Measurements from ENCODE around the gene PTTG2.
"Not testable (repeated sequence)": the region's sequence is repeated elsewhere in the genome, so short reads cannot be mapped to it uniquely, and the experiment has no call there.

The PTTG2 gene

DNA sequence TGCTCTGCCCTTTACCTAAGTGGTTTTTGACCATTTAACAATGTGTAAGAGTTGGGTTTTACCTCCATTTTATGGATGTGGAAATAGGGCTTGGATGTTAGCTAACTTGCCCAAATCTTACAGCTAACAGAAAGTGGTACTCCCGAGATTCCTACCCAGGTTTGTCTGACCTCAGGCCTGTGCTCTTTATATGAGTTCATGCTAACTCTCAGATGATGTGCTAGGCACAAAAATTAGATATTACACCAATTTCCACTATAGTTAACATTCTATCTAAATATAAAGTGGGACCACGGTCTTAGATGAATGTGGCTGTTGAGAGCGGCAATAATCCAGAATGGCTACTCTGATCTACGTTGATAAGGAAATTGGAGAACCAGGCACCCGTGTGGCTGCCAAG lies at the start of gene PTTG2:
Gene PTTG2, plus strand, starts transcription at position 301 of the 400 bp plus-strand sequence. Its CDS starts 37 bp downstream, at position 338.
- H3K27me3 Mint-ChIP-seq = no peaks in the 10 kb centered on the region
- H3K4me3 Mint-ChIP-seq = no peak within 1 kb of the TSS
- H3K4me1 Mint-ChIP-seq = peaks cover 9 to 27% of the 10 kb centered on the region in 2 donors
- H3K9me3 Mint-ChIP-seq = no peaks in the 10 kb centered on the region
- ATAC-seq (replicated peaks) (no peak), DNase-seq (no peak)
- no peak within 1 kb of the TSS for H3K27ac Mint-ChIP-seq
- H3K36me3 Mint-ChIP-seq = peaks cover 0 to 1% of the 10 kb centered on the region in 2 donors

DNA sequence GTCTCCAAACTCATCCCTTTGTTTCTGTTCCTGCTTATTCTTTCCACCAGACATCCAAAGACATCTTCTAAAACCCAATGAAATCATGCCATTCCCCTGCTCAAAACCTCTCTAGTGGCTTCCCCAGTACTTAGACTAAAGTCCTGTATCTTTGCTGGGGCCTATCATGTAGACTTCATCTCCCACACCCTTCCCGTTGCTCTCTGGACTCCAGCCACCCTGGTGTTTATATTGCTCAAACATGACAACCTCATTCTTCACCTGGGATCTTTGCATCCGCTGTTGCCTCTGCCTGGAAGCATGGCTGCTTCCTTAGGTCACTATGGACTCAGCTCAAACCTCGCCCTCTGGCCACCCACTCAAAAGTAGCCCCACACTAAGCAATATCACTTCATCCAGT lies 45.7 kb upstream of the PTTG2 start:
- no peak overlapping the region for H3K27ac Mint-ChIP-seq
- ATAC-seq (replicated peaks) = no peak

DNA sequence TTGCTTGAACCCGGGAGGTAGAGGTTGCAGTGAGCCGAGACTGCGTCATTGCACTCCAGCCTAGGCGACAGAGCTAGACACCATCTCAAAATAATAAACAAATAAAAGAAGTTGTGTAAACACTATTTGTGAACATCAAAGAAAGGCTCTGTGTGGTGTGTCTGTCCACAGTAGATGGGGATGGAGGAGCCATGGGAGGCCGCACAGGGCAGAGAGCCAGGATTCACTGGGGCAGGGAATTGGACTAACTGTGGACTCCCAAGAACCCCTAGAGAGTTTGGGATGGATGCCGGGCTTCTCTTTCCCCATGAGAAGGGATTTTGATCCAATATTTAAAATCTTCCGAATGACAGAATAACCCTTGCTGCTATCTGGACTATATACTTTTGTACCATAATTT lies 42.8 kb upstream of the PTTG2 start:
- Mint-ChIP-seq H3K9me3 (peaks cover 4 to 5% of the 10 kb centered on the region in 2 donors), H3K27me3 (no peaks in the 10 kb centered on the region), H3K4me1 (peaks cover 12 to 22% of the 10 kb centered on the region in 2 donors), H3K4me3 (no peak overlapping the region), H3K27ac (no peak overlapping the region), H3K36me3 (peaks cover 9 to 22% of the 10 kb centered on the region in 2 donors)
- no peak for ATAC-seq (replicated peaks)
- DNase-seq = no peak

More for the DNA sequence above, 45.7 kb upstream of the PTTG2 start:
- no peak for DNase-seq
- Mint-ChIP-seq H3K27me3 (no peaks in the 10 kb centered on the region), H3K36me3 (peaks cover 3 to 11% of the 10 kb centered on the region in 2 donors), H3K4me3 (no peak overlapping the region), H3K9me3 (no peaks in the 10 kb centered on the region), H3K4me1 (peaks cover 9 to 24% of the 10 kb centered on the region in 2 donors)

DNA sequence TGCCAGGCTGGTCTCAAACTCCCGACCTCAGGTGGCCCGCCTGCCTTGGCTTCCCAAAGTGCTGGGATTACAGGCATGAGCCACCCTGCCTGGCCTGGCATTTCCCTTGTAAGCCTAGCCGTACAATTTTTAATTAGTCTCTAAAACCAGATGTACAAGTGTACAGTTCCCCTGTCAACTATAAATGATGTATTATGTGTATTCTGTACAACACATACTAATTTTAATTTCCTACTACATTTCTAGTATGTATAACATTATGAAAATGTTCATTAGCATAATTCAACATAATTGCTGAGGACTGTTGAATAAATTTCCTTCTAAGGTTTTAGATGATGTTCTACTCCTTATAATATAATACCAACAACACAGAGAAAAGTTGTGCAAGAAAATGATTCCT lies 41.5 kb upstream of the PTTG2 start:
- Mint-ChIP-seq H3K9me3 (peaks cover 4 to 5% of the 10 kb centered on the region in 2 donors), H3K36me3 (peaks cover 11 to 31% of the 10 kb centered on the region in 2 donors), H3K27ac (no peak overlapping the region), H3K4me1 (peaks cover 14 to 20% of the 10 kb centered on the region in 2 donors), H3K27me3 (no peaks in the 10 kb centered on the region), H3K4me3 (no peak overlapping the region)
- ATAC-seq (replicated peaks) = no peak
- no peak for DNase-seq

DNA sequence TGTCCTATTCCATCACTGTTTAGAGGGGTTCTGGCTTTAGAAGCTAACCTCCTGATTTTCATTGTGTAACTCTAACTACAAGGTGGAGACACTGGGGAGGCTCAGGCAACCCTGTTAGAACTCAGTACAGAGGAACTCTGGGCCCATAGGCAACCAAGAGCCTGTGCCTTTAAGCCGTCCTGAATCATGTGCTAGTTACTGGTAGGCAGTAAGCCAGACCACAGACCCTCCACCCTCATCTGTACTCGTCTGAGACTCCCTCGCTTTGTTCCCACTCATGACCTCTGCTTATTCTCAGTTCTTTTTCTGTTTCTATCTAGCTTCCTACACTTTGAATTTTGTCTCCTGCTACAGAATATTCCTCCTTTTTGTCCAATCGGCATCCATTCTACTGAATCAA lies 37.9 kb upstream of the PTTG2 start:
- DNase-seq (no peak), ATAC-seq (replicated peaks) (peak; percentile 53 to 73)
- no peak overlapping the region for H3K27ac Mint-ChIP-seq
- no peak overlapping the region for H3K4me3 Mint-ChIP-seq
- H3K27me3 Mint-ChIP-seq = no peaks in the 10 kb centered on the region
- peaks cover 12 to 15% of the 10 kb centered on the region in 2 donors for H3K4me1 Mint-ChIP-seq
- peaks cover 8 to 33% of the 10 kb centered on the region in 2 donors for H3K36me3 Mint-ChIP-seq
- H3K9me3 Mint-ChIP-seq = peaks cover 4 to 5% of the 10 kb centered on the region in 2 donors

DNA sequence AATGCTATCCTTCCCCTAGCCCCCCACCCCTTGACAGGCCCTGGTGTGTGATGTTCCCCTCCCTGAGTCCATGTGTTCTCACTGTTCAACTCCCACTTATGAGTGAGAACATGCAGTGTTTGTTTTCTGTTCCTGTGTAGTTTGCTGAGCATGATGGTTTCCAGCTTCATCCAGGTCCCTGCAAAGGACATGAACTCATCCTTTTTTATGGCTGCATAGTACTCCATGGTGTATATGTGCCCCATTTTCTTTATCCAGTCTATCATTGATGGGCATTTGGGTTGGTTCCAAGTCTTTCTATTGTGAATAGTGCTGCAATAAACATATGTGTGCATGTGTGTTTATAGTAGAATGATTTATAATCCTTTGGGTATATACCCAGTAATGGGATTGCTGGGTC lies 37.1 kb upstream of the PTTG2 start:
- Mint-ChIP-seq H3K4me1 (peaks cover 12 to 15% of the 10 kb centered on the region in 2 donors), H3K36me3 (peaks cover 8 to 33% of the 10 kb centered on the region in 2 donors)
- H3K9me3 Mint-ChIP-seq; H3K4me3 Mint-ChIP-seq; DNase-seq; H3K27ac Mint-ChIP-seq; H3K27me3 Mint-ChIP-seq; ATAC-seq (replicated peaks): not testable (repeated sequence)

DNA sequence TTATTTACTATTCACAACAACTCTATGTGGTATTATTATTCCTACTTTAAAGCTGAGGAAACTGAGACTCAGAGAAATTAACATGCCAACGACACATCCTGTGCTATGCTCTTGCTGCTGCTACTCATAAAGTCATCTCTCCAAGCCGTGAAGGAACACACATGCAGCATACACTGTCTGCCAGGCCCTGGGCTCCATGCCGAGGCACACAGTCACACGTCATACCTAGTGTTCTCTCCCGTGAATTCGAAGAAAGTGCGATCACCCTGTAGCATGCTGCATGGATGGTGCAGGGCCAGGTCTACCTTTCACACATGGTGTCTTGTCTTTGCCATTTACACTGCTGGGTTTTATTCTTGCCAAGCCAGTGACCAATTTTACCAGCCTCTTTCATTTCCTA lies 35.3 kb upstream of the PTTG2 start:
- peaks cover 13 to 38% of the 10 kb centered on the region in 2 donors for H3K36me3 Mint-ChIP-seq
- H3K4me1 Mint-ChIP-seq = peaks cover 12 to 22% of the 10 kb centered on the region in 2 donors
- no peak overlapping the region for H3K4me3 Mint-ChIP-seq
- ATAC-seq (replicated peaks) = no peak
- no peak overlapping the region for H3K27ac Mint-ChIP-seq
- peaks cover 4 to 5% of the 10 kb centered on the region in 2 donors for H3K9me3 Mint-ChIP-seq
- no peak for DNase-seq
- no peaks in the 10 kb centered on the region for H3K27me3 Mint-ChIP-seq

DNA sequence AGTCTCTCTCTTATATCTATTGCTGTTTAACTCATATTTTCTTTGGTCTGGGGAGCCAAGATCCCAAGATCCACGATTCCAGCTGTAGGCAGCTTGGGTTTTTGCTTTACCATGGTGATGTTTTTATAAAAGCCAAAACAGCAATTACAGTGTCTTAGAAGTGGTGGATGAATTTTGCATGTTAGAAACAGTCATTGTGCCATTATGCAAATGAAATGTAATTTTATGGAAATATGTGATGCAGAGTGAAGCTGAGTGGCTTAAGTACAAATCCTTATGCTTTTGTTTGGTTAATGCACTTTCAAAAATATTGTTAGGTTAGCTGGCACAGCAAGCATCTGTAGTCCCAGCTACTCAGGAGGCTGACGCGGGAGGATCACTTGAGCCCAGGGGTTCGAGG lies 32.8 kb upstream of the PTTG2 start:
- H3K4me1 Mint-ChIP-seq = peaks cover 4 to 14% of the 10 kb centered on the region in 2 donors
- no peaks in the 10 kb centered on the region for H3K9me3 Mint-ChIP-seq
- H3K36me3 Mint-ChIP-seq = peaks cover 10 to 30% of the 10 kb centered on the region in 2 donors
- H3K4me3 Mint-ChIP-seq = no peak overlapping the region
- DNase-seq (no peak), ATAC-seq (replicated peaks) (no peak)
- no peaks in the 10 kb centered on the region for H3K27me3 Mint-ChIP-seq
- no peak overlapping the region for H3K27ac Mint-ChIP-seq

DNA sequence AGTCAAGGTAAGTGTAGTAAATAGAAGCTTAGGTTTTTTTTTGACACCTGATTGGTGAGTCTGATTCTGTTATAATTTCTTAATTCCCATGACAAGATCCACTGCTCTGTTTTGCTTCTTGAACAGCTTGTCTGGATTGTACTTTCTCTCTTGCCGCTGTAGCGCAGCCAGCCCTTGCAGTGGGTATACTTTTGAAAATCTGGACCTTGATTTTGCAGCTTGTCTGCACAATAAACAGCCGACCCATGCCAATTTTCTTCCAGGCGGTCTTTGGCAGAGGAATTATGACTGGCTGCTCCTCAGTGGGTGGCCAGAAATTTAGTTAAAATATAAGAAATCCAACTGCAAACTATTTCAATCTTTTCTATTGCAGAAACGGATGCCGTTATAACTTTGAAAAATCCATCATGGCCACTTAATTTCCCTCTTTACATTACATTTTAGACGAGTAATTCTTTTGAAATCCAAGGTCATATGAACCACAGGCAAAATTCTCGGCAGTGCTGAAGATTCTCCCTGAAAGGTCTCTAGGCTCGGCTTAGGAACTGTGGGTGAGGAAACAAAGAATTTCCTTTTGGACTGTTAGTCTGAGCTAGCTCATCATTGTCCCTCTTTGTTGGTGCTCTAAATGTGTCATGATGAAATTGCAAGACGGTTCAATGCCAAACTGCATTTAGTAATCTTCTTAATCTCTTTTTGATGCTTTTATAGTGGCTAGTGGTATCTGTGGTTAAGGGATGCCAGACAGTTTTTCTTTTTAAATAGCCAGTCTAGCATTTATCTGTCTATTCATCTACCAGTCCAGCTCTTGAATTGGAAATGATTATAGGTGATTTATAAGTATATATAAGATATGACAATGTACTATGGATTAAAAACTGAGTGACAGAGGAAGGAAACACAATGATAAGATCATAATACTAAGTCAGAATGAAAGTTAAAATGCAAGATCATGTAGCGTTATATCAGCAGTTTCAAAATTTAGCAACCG lies 31.5 kb upstream of the PTTG2 start:
- ATAC-seq (replicated peaks) (no peak), DNase-seq (no peak)
- peaks cover 11 to 25% of the 10 kb centered on the region in 2 donors for H3K36me3 Mint-ChIP-seq
- H3K27ac Mint-ChIP-seq = no peak overlapping the region
- H3K4me3 Mint-ChIP-seq = no peak overlapping the region
- no peaks in the 10 kb centered on the region for H3K27me3 Mint-ChIP-seq
- H3K9me3 Mint-ChIP-seq = peaks cover 0 to 2% of the 10 kb centered on the region in 2 donors
- H3K4me1 Mint-ChIP-seq = peaks cover 5 to 14% of the 10 kb centered on the region in 2 donors

DNA sequence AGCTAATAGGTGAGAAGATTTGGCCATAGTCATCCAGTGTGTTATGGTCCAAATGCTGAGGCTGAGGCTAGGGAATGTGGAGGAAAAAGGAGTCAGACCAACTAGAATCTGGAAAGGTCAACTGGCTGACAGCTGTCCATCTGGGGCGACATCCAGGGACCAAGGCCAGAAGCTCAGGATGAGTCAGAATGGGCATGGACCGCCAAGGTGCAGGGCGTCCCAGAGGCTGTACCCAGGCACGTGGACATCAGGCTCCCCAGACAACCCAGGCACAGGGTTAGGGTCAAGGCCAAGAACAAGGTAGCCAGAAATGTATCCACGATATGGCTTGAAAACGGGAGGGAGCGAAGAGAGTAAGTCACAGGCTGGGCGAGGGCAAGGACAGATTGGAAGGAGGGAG lies 26.1 kb upstream of the PTTG2 start:
- no peak for DNase-seq
- H3K9me3 Mint-ChIP-seq = peaks cover 4 to 5% of the 10 kb centered on the region in 2 donors
- ATAC-seq (replicated peaks) = no peak
- peaks cover 22 to 30% of the 10 kb centered on the region in 2 donors for H3K36me3 Mint-ChIP-seq
- no peak overlapping the region for H3K4me3 Mint-ChIP-seq
- peak overlapping the region; percentile 52 for H3K27ac Mint-ChIP-seq
- H3K4me1 Mint-ChIP-seq = peaks cover 6 to 15% of the 10 kb centered on the region in 2 donors
- no peaks in the 10 kb centered on the region for H3K27me3 Mint-ChIP-seq

DNA sequence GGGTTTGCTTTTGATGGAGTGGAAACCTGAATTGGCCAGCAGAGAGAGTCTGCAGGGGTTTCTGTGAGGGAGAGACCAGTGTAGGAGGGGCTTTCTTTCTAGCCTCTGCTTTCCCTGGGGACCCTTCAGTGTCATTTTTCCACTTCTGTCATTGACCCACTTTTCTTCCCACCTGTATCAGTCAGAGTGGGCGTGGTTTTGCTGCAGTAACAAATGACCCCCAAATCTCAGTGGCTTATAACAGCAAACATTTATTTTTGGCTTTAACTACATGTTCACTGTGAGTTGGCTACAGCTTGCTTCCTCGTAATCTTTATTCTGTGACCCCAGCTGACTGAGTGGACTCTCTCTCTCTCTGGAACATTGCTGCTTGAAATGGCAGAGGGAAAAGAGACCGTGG lies 25.6 kb upstream of the PTTG2 start:
- ATAC-seq (replicated peaks) (no peak), DNase-seq (no peak)

DNA sequence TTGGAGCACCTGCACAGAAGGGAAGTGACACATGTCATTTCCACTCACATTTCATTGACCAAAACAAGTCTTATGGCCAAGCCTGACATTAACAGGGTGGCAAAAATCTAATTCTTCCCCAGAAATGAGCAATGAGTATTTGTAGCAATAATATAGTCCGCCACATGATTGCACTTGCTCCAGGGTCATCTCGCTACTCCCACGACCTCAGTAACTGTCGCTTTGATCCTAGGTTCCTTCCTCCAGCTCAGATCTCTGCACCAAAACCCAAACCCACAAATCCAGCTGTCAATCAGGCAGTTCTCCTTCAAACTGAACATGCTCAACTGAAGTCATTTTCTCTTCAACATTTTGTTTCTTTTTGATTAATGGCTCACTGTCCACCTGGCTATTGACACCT lies 25.2 kb upstream of the PTTG2 start:
- peaks cover 6 to 8% of the 10 kb centered on the region in 2 donors for H3K4me1 Mint-ChIP-seq
- no peak for DNase-seq
- no peak overlapping the region for H3K4me3 Mint-ChIP-seq
- no peaks in the 10 kb centered on the region for H3K27me3 Mint-ChIP-seq
- no peak for ATAC-seq (replicated peaks)
- no peak overlapping the region for H3K27ac Mint-ChIP-seq
- peaks cover 17 to 25% of the 10 kb centered on the region in 2 donors for H3K36me3 Mint-ChIP-seq
- H3K9me3 Mint-ChIP-seq = peaks cover 4 to 5% of the 10 kb centered on the region in 2 donors

More for the DNA sequence above, 25.6 kb upstream of the PTTG2 start:
- H3K27me3 Mint-ChIP-seq = no peaks in the 10 kb centered on the region
- no peak overlapping the region for H3K4me3 Mint-ChIP-seq
- H3K9me3 Mint-ChIP-seq = peaks cover 4 to 5% of the 10 kb centered on the region in 2 donors
- peaks cover 6 to 12% of the 10 kb centered on the region in 2 donors for H3K4me1 Mint-ChIP-seq
- H3K27ac Mint-ChIP-seq = no peak overlapping the region
- peaks cover 21 to 30% of the 10 kb centered on the region in 2 donors for H3K36me3 Mint-ChIP-seq

DNA sequence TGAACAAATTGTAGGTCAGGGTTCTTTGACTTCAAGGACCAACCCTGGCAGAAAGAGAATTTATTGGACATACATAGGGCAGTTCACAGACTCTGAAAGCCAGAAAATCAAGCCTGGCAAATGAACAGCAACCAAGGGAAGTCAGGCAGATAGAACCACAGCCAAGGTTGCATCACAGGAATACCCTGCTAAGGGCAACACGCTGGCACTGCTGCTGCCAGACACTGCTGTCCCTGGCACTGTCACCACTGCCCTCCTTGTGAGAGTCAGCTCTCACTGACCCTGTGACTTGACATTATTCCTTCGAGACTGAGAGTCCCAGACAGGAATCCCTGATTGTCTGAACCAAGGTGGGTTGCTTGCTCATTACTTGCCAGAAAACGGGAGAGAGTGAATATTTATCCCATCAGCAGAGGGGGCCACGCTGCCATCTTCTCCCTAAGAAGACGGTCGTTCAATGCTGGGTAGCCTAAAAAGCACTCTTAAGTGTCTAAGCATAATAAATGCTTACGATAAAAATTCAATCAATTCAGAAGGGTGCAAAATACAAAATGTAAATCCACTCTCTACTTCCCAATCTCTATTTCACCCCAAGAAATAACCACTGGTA lies 23.2 kb upstream of the PTTG2 start:
- Mint-ChIP-seq H3K4me3 (no peak overlapping the region), H3K27me3 (no peaks in the 10 kb centered on the region), H3K27ac (no peak overlapping the region), H3K9me3 (peaks cover 4 to 5% of the 10 kb centered on the region in 2 donors), H3K4me1 (peaks cover 8 to 12% of the 10 kb centered on the region in 2 donors), H3K36me3 (peaks cover 18 to 22% of the 10 kb centered on the region in 2 donors)
- ATAC-seq (replicated peaks) (no peak), DNase-seq (no peak)

DNA sequence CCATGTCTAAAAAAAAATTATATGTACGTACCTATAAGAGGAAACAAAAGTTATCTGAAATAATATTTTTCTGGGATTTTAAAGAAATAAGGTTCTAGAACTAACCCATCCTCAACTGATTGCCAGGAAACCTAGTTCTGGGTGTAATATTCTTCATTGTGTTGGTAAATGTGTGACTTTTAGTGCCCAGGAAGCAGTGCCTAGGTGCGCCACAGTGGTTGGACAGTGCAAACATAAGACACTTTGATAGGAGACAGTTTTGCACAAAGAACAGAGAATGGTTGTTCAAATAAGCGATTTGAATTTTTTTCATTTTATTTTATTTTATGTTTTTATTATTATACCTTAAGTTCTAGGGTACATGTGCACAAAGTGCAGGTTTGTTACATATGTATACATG lies 22.0 kb upstream of the PTTG2 start:
- no peak for DNase-seq
- Mint-ChIP-seq H3K27me3 (no peaks in the 10 kb centered on the region), H3K4me3 (no peak overlapping the region), H3K4me1 (peaks cover 11 to 17% of the 10 kb centered on the region in 2 donors), H3K9me3 (peaks cover 4 to 5% of the 10 kb centered on the region in 2 donors), H3K27ac (no peak overlapping the region), H3K36me3 (peaks cover 19 to 26% of the 10 kb centered on the region in 2 donors)
- ATAC-seq (replicated peaks) = no peak

All from stimulated activated naive B cell treated with anti-CD40 and anti-IgM and Interleukin-4, amounts not matched to agents 10 μg/mL and 1 μg/mL and 100 μg/mL, for 72 hours (primary cell).